HFFc6 (cell line): ENCODE results near the gene IQCE. TPM values are rescaled to one million over a fixed set of nuclear protein-coding genes. Genes with fewer than 3 reads are reported as not detected.

Experiments used
- DNase-seq: peaks from one replicate; pipeline ENCODE4 v3.0.0-alpha.2; 2018
- H3K27ac Mint-ChIP-seq: 2 replicates; pipeline ENCODE4 v1.8.0; 2020; ENCODE audit warnings: mild to moderate bottlenecking, mixed read lengths
- H3K27me3 Mint-ChIP-seq: 2 replicates; pipeline ENCODE4 v1.8.0; 2021; ENCODE audit warnings: mild to moderate bottlenecking, moderate library complexity, mixed read lengths; ENCODE audit not compliant: insufficient read depth
- H3K36me3 Mint-ChIP-seq: 2 replicates; pipeline ENCODE4 v1.8.0; 2021; ENCODE audit warnings: low read depth, mixed read lengths
- H3K4me1 Mint-ChIP-seq: 2 replicates; pipeline ENCODE4 v1.8.0; 2020; ENCODE audit warnings: low read depth, mixed read lengths
- H3K4me3 Mint-ChIP-seq: 2 replicates; pipeline ENCODE4 v1.8.0; 2020; ENCODE audit warnings: mild to moderate bottlenecking, moderate library complexity, mixed read lengths
- H3K9me3 Mint-ChIP-seq: 2 replicates; pipeline ENCODE4 v1.8.0; 2020; ENCODE audit warnings: mild to moderate bottlenecking, mixed read lengths
- total RNA-seq, 6 experiments: library from RNA; stranded (reverse); fragmentation: NEBNext Ultra II Directional; extraction: Animal tissue kit (Norgen Biotek cat#: 25700); gene quantifications; 2 replicates in 1 of 6; 3 replicates in 5 of 6; pipeline ENCODE4 v1.2.3, GENCODE V29; 2021
- TF ChIP-seq, protein P1 (sequence below): fragments of 200-600 bp; sonication (generic); IDR thresholded peaks from 2 replicates; pipeline ENCODE4 v1.5.0; 2021; ENCODE audit warnings: antibody characterized with exemption, mild to moderate bottlenecking

The IQCE gene
- total RNA-seq, 6 experiments from 2014 or later, result 14.9 to 18.1 (median 17.0) TPM

DNA sequence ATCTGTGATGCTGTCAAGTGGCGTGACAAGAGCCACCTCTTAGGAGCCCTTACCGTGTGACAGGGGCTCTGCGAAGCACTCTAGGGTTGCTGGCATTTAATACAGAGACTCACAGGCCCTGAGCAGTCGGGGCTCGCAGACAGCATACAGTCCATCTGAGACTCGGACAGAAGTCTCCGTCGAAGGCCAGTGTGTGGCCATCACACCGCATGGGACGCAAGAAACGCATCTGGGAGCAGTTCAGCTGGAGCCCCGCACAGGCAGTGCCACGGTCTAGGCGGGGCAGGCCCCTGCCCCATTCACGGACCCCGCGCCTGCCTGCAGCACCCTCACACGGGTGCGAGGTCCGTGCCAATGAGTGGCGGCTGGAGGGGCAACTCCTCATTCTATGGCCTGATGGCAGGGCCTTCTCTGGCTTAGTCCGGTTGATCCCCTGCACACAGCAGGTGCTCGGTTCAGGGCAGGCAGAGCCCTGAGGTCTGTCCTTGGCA lies 33.6 kb downstream of the IQCE start:
- no peak for DNase-seq
- Mint-ChIP-seq H3K27ac (no peak overlapping the region), H3K4me1 (no peaks in the 10 kb centered on the region), H3K36me3 (peaks cover 7% of the 10 kb centered on the region; the same call in 1 of the 2 replicates), H3K4me3 (no peak overlapping the region), H3K9me3 (no peaks in the 10 kb centered on the region), H3K27me3 (no peaks in the 10 kb centered on the region; the same call in 1 of the 2 replicates)
- TF ChIP-seq, protein P1, sequence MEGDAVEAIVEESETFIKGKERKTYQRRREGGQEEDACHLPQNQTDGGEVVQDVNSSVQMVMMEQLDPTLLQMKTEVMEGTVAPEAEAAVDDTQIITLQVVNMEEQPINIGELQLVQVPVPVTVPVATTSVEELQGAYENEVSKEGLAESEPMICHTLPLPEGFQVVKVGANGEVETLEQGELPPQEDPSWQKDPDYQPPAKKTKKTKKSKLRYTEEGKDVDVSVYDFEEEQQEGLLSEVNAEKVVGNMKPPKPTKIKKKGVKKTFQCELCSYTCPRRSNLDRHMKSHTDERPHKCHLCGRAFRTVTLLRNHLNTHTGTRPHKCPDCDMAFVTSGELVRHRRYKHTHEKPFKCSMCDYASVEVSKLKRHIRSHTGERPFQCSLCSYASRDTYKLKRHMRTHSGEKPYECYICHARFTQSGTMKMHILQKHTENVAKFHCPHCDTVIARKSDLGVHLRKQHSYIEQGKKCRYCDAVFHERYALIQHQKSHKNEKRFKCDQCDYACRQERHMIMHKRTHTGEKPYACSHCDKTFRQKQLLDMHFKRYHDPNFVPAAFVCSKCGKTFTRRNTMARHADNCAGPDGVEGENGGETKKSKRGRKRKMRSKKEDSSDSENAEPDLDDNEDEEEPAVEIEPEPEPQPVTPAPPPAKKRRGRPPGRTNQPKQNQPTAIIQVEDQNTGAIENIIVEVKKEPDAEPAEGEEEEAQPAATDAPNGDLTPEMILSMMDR, result no peak

DNA sequence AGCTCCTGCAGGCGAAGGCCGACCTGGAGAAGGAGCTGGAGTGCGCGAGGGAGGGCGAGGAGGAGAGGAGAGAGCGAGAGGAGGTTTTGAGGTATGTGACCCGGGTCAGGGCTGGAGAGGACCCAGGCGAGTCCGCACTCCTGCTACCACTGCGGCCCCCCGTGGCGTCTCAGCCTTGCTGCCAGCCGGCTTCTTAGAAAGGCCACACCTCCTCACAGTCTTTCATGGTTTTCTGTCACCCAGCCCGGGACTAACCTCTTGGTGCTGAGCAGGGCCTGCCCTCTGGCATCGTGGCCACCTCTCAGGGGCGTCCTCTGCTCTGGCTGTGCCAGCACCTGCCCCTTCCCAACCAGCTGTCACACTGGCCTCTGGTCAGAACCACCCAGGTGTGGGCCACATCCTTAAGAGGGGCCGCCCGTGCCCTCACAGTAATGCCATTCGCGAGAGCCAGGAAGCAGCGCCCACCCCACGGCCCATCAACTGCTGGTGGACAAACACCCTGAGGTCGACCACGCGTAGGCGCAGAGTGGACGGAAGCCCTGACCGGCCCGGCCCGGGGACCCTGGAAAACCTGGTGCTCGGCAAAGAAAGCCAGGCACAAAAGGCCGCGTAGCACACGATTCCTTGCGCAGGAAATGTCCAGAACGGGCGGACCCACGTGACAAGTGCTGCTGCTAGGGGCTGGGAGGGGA lies 34.4 kb downstream of the IQCE start:
- Mint-ChIP-seq H3K27me3 (no peaks in the 10 kb centered on the region; the same call in 1 of the 2 replicates), H3K36me3 (peaks cover 5% of the 10 kb centered on the region; the same call in 1 of the 2 replicates), H3K4me1 (no peaks in the 10 kb centered on the region), H3K9me3 (no peaks in the 10 kb centered on the region), H3K4me3 (no peak overlapping the region), H3K27ac (no peak overlapping the region)
- TF ChIP-seq, protein P1, result no peak
- DNase-seq, result no peak

DNA sequence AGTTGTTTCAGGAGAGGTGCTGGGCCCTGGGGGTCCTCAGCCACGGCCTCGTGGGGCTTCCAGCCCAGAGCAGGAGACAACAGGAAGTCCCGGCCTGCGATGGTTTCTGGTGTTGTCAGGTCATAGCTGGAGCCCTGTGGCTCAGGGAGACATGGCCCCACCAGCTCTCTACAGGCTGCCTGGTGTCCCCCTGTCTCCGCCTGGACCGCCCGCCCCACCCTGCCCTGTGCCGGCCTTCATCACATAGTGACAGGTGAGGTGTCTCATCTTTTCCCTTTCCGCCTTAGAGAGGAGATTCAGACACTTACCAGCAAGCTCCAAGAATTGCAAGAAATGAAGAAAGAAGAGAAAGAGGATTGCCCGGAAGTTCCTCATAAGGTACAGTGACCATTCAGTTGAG lies 35.8 kb downstream of the IQCE start:
- no peak for DNase-seq
- no peaks in the 10 kb centered on the region for H3K9me3 Mint-ChIP-seq
- no peak overlapping the region for H3K4me3 Mint-ChIP-seq
- no peaks in the 10 kb centered on the region for H3K4me1 Mint-ChIP-seq
- H3K36me3 Mint-ChIP-seq, result peaks cover 10% of the 10 kb centered on the region
- no peak overlapping the region for H3K27ac Mint-ChIP-seq
- TF ChIP-seq, protein P1, result no peak
- no peaks in the 10 kb centered on the region; the same call in 1 of the 2 replicates for H3K27me3 Mint-ChIP-seq

DNA sequence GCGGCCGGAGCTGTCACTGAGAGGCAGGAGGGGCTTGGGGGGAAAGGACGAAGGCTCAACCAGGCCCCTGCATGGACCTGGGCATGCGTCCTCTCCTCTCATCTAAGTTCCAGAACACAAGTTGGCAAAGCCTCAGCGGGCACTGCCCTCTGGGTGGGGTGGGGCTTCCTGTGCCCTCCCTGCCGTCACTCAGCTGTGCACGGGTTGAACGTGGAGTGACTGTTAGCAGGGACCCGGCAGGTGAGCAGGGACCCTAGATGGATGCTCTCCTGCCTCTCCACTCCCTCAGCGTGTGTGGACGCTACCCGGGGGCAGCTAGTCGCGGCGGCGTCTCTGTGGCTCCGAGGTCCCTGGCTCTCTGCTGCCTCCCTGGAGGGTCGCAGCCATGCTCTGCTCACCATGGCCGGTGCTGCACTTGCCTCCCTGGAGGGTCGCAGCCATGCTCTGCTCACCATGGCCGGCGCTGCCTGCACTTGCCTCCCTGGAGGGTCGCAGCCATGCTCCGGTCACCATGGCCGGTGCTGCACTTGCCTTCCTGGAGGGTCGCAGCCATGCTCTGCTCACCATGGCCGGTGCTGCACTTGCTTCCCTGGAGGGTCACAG lies 36.6 kb downstream of the IQCE start:
- TF ChIP-seq, protein P1, result no peak
- H3K4me1 Mint-ChIP-seq, result no peaks in the 10 kb centered on the region
- H3K4me3 Mint-ChIP-seq, result no peak overlapping the region
- peaks cover 10% of the 10 kb centered on the region for H3K36me3 Mint-ChIP-seq
- no peak overlapping the region for H3K27ac Mint-ChIP-seq
- no peaks in the 10 kb centered on the region; the same call in 1 of the 2 replicates for H3K27me3 Mint-ChIP-seq
- DNase-seq, result no peak
- no peaks in the 10 kb centered on the region for H3K9me3 Mint-ChIP-seq

DNA sequence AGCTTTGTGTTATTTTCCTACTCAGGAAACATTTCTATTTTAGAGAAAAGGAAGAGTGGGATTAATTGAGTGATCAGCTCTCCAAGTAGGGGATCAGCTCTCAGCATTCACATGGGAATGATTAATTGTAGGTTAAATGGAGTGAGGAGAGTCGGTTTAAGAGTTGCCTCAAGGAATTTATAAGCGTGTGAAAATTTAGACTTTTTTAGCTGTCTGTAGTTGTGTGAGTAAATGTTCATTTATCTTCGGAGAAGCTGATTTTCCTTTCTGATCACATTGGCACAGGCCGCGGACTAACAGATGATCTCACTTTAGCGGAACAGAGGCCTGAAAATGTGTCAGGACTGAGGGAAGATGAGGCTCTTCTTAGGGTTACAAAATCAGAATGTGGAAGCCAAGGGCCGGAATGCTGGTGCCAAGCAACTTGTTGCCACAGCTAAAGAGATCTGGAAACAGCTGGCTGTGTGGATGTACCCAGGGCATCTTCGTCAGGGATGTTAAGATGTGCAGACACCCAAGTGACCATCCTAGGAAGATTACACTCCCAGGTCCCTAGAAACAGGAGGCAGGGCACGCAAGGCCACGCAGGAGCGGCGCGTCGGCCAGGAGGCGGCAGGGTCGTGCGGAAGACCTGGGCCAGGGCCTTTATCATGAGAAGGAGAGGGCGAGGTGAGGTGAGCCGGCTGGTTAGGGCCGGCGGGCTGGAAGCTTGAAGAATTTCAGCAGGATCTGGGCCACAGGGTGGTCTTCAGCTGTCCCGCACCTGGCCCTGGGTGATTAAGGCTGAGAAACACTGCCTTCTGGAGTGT lies 37.9 kb downstream of the IQCE start:
- no peak for DNase-seq
- TF ChIP-seq, protein P1, result no peak
- no peaks in the 10 kb centered on the region; the same call in 1 of the 2 replicates for H3K27me3 Mint-ChIP-seq
- H3K4me1 Mint-ChIP-seq, result no peaks in the 10 kb centered on the region
- no peak overlapping the region for H3K4me3 Mint-ChIP-seq
- H3K9me3 Mint-ChIP-seq, result no peaks in the 10 kb centered on the region
- H3K36me3 Mint-ChIP-seq, result peaks cover 10% of the 10 kb centered on the region
- H3K27ac Mint-ChIP-seq, result no peak overlapping the region
